RCC 7860 (cell line): Measurements from ENCODE around the gene NTRK2.

Experiments used
- DNase-seq: peaks from one replicate; pipeline ENCODE4 v3.0.0-alpha.2; 2015; ENCODE audit warnings: low spot score
- FAIRE-seq: peaks from 2 replicates; lab custom pipeline; 2012; peaks lifted over from hg19 to GRCh38; lab: Jason Lieb, UNC

Gene NTRK2

GRCh38 chr9:84843175-84843824 is 173.8 kb downstream of the NTRK2 start:
- DNase-seq, result no peak
- FAIRE-seq, result no peak

- no peak for DNase-seq
- no peak for FAIRE-seq
Measured at GRCh38 chr9:84845956-84846900, 176.7 kb downstream of the NTRK2 start.

DNA sequence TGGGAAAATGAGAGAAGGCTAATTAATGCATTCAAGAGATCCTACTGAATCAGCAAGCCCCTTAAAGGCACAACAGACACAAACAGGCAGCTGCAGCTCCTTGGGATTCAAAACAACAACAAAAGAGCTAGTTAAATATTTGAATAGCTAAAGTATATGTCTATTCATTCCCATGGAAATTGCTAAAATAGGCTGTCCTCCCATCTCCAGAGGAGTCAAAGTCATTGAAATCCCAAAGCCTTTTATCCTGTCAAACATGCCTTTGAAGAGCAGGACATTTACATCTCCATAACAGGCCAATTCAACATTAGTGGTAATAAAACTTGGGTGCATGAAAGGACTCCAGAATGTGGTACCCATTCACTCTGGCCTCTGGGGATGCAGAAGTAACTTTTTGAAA is 177.4 kb downstream of the NTRK2 start:
- no peak for DNase-seq
- FAIRE-seq, result no peak

GRCh38 chr9:84849049-84849448 is 179.5 kb downstream of the NTRK2 start:
- DNase-seq, result no peak
- no peak for FAIRE-seq

GRCh38 chr9:84850830-84851392 is 181.4 kb downstream of the NTRK2 start:
- no peak for DNase-seq
- FAIRE-seq, result no peak

- DNase-seq, result peak; percentile 75
- FAIRE-seq, result peak; percentile 54
Measured at GRCh38 chr9:84851935-84852585, 182.5 kb downstream of the NTRK2 start.

- FAIRE-seq, result no peak
- no peak for DNase-seq
Measured at GRCh38 chr9:84852617-84853301, 183.2 kb downstream of the NTRK2 start.

DNA sequence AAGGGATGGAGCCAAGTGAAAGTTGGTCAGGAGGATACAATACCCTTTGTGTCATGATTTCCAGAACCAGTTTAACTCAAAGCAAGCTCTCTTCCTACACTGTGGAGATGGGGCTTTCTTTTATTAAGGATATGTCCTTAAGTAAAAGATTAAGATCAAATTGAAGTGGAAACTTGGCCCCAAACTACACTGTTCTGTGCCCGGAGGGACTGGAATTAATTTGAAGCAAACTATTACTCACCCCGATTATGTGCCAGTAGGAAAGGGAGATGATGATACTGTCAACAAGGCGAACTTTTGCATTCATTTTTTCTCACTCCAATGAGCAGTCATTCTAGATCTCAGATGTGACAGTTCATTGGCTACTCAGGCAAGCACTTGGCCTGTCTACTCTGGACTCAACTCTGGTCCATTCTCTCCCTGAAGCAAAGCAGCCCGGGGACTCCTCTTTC is 186.7 kb downstream of the NTRK2 start:
- FAIRE-seq (no peak), DNase-seq (no peak)

- no peak for DNase-seq
- FAIRE-seq, result no peak
Measured at GRCh38 chr9:84857211-84857610, 187.7 kb downstream of the NTRK2 start.

DNA sequence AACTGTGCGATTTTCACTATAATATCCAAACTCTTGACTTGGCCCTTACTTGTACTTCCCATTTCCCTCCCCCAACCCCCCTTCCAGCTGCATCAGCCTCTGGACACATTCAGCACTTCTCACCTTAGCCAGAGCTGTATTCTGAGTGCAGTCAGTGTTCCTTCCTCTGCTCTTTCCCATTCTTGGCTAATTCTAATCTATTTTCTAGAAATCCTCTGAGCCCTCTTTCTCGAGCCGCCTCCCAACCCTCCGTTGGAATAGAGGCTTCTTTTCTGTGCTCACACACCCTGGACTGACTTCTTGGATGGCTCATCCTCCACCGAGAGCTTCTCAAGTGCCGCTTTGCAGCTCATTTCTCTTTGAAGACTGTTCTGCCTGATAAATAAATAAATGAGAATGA is 188.8 kb downstream of the NTRK2 start:
- no peak for FAIRE-seq
- DNase-seq, result no peak

GRCh38 chr9:84860249-84861115 is 191.0 kb downstream of the NTRK2 start:
- DNase-seq (no peak), FAIRE-seq (no peak)

DNA sequence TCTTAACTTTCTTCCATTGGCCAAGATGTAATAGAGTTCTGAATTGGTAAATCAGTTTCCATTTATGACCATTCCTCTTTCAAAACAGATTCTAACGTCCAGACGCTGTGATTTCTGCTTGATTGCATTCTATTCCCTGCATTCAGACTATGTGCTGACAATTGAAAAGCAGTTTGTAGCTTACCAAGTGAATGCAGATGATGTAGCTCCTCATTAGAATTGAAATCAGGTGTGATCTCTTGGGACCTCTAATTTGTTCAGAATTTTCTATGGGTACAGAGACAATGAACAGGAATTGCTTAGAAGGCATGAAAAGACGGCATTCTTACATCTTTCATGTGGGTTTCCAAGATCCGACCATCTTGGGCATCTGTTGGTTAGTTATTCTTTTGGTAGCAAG is 191.9 kb downstream of the NTRK2 start:
- FAIRE-seq, result no peak
- DNase-seq, result no peak

GRCh38 chr9:84862308-84862707 is 192.8 kb downstream of the NTRK2 start:
- FAIRE-seq, result no peak
- DNase-seq, result no peak

GRCh38 chr9:84862810-84863287 is 193.3 kb downstream of the NTRK2 start:
- no peak for DNase-seq
- FAIRE-seq, result no peak

DNA sequence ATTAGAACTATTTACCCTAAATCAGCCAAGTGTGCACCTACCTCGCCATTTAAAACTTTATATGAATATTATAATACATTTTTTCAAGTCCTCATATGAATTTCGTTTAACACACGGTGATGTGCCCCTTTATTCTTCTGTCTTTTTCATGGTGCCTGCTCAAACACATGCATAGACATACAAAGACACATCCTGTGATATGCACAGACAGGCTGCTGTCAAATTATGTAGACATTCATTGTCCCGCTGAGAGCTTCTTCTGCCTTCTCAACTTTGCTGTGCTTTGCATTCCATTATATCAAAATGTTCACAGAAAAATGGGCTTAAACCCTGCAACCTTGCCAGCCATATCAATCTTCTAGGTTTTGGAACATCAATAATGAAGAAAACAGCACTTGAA is 193.8 kb downstream of the NTRK2 start:
- no peak for FAIRE-seq

GRCh38 chr9:84866396-84867175 is 197.1 kb downstream of the NTRK2 start:
- FAIRE-seq, result no peak

More for the DNA sequence above, 193.8 kb downstream of the NTRK2 start:
- no peak for DNase-seq

GRCh38 chr9:84867186-84867585 is 197.7 kb downstream of the NTRK2 start:
- FAIRE-seq (no peak), DNase-seq (no peak)

More at GRCh38 chr9:84866396-84867175, 197.1 kb downstream of the NTRK2 start:
- no peak for DNase-seq

GRCh38 chr9:84869091-84869490 is 199.6 kb downstream of the NTRK2 start:
- DNase-seq (no peak), FAIRE-seq (no peak)

- no peak for FAIRE-seq
- no peak for DNase-seq
Measured at GRCh38 chr9:84871983-84872382, 202.5 kb downstream of the NTRK2 start.
